HEK293 (cell line): Measurements from ENCODE around the gene TALDO1.

Experiments used
- CTCF ChIA-PET: fragments of 350-600 bp; formaldehyde crosslinking; extraction: SDS; loops from one replicate; lab custom pipeline; 2021; ENCODE audit warnings: antibody characterized with exemption; lab: Yijun Ruan, JAX
- POLR2A ChIA-PET: fragments of 300-600 bp; formaldehyde crosslinking; extraction: SDS; loops from one replicate; lab custom pipeline; 2020; ENCODE audit warnings: antibody characterized with exemption, inconsistent platforms; lab: Yijun Ruan, JAX
- H3K27ac ChIP-seq: fragments of 200-500 bp; sonication (Bioruptor generic); 2 replicates; pipeline ENCODE4 v1.5.1; 2014; ENCODE audit warnings: low read depth, low read length, control low read depth, inconsistent platforms; ENCODE audit errors: extremely low read depth
- H3K36me3 ChIP-seq, 2 experiments: fragments of 200-500 bp in 1 of 2; sonication (Bioruptor generic) in 1 of 2; 1 replicate in 1 of 2; 2 replicates in 1 of 2; pipeline ENCODE4 v1.5.1; 2014 to 2017; ENCODE audit warnings: inconsistent platforms in 2 of 2, low read length in 2 of 2; ENCODE audit not compliant: control insufficient read depth in 2 of 2, insufficient read depth in 1 of 2
- H3K4me1 ChIP-seq: fragments of 200-500 bp; sonication (Bioruptor generic); 2 replicates; pipeline ENCODE4 v1.5.1; 2014; ENCODE audit warnings: mild to moderate bottlenecking, low read length, inconsistent platforms; ENCODE audit not compliant: control insufficient read depth, insufficient read depth
- H3K4me3 ChIP-seq: 2 replicates; pipeline ENCODE4 v1.5.1; 2011; ENCODE audit warnings: low read depth, mild to moderate bottlenecking, control low read depth, low read length, moderate library complexity
- H3K9me3 ChIP-seq: fragments of 200-500 bp; sonication (Bioruptor generic); 2 replicates; pipeline ENCODE4 v1.5.1; 2014; ENCODE audit warnings: low read depth, low read length, inconsistent platforms; ENCODE audit not compliant: control insufficient read depth, insufficient read depth
- BCL11B ChIP-seq: fragments of 450-650 bp; formaldehyde crosslinking; IDR thresholded peaks from 2 replicates; pipeline ENCODE4 v1.5.1; 2016; ENCODE audit warnings: low read depth, missing biosample characterization, missing genetic modification characterization
- FEZF1 ChIP-seq: fragments of 450-650 bp; formaldehyde crosslinking; IDR thresholded peaks from 2 replicates; pipeline ENCODE4 v1.5.1; 2016; ENCODE audit warnings: missing biosample characterization, missing genetic modification characterization
- HOXD13 ChIP-seq: sonication (generic); formaldehyde crosslinking; IDR thresholded peaks from 2 replicates; pipeline ENCODE4 v1.8.0; 2022; ENCODE audit warnings: missing genetic modification reagents, borderline replicate concordance
- KLF10 ChIP-seq: fragments of 450-650 bp; IDR thresholded peaks from 2 replicates; pipeline ENCODE4 v1.5.1; 2018; ENCODE audit warnings: missing biosample characterization, mild to moderate bottlenecking, missing genetic modification characterization
- OSR2 ChIP-seq: fragments of 450-650 bp; formaldehyde crosslinking; IDR thresholded peaks from 2 replicates; pipeline ENCODE4 v1.5.1; 2016; ENCODE audit warnings: missing biosample characterization, missing genetic modification characterization
- SETDB1 ChIP-seq: IDR thresholded peaks from one replicate; pipeline ENCODE4 v1.6.1; 2017; ENCODE audit warnings: mild to moderate bottlenecking, low read length, moderate library complexity, mixed read lengths; ENCODE audit not compliant: insufficient read length
- TRIM28 ChIP-seq: IDR thresholded peaks from 2 replicates; pipeline ENCODE4 v1.6.1; 2011; ENCODE audit warnings: low read length, control low read depth, borderline replicate concordance
- WT1 ChIP-seq: fragments of 450-650 bp; formaldehyde crosslinking; IDR thresholded peaks from 2 replicates; pipeline ENCODE4 v1.5.1; 2016; ENCODE audit warnings: missing biosample characterization, missing genetic modification characterization
- ZBTB20 ChIP-seq: fragments of 450-650 bp; formaldehyde crosslinking; IDR thresholded peaks from 2 replicates; pipeline ENCODE4 v1.5.1; 2016; ENCODE audit warnings: missing biosample characterization, missing genetic modification characterization
- ZIC2 ChIP-seq: fragments of 450-650 bp; formaldehyde crosslinking; IDR thresholded peaks from 2 replicates; pipeline ENCODE4 v1.5.1; 2016; ENCODE audit warnings: missing biosample characterization, missing genetic modification characterization
- ZNF114 ChIP-seq: fragments of 450-650 bp; formaldehyde crosslinking; IDR thresholded peaks from 2 replicates; pipeline ENCODE4 v1.5.0; 2017; ENCODE audit warnings: missing biosample characterization, missing genetic modification characterization
- ZNF132 ChIP-seq: fragments of 450-650 bp; formaldehyde crosslinking; IDR thresholded peaks from 2 replicates; pipeline ENCODE4 v1.5.1; 2017; ENCODE audit warnings: missing biosample characterization, missing genetic modification characterization, borderline replicate concordance
- ZNF175 ChIP-seq: fragments of 450-650 bp; formaldehyde crosslinking; IDR thresholded peaks from 2 replicates; pipeline ENCODE4 v1.5.1; 2016; ENCODE audit warnings: missing biosample characterization, missing genetic modification characterization
- ZNF18 ChIP-seq: fragments of 450-650 bp; formaldehyde crosslinking; IDR thresholded peaks from 2 replicates; pipeline ENCODE4 v1.5.1; 2016; ENCODE audit warnings: missing biosample characterization, missing genetic modification characterization
- ZNF223 ChIP-seq: fragments of 450-650 bp; formaldehyde crosslinking; IDR thresholded peaks from 2 replicates; pipeline ENCODE4 v1.5.1; 2016; ENCODE audit warnings: missing biosample characterization, missing genetic modification characterization
- ZNF292 ChIP-seq: fragments of 450-650 bp; formaldehyde crosslinking; IDR thresholded peaks from 2 replicates; pipeline ENCODE4 v1.5.1; 2016; ENCODE audit warnings: low read depth, missing biosample characterization, missing genetic modification characterization, borderline replicate concordance
- ZNF341 ChIP-seq: fragments of 450-650 bp; formaldehyde crosslinking; IDR thresholded peaks from 2 replicates; pipeline ENCODE4; 2016; ENCODE audit warnings: low read depth, missing biosample characterization, missing genetic modification characterization
- ZNF404 ChIP-seq: fragments of 450-650 bp; formaldehyde crosslinking; IDR thresholded peaks from 2 replicates; pipeline ENCODE4 v1.5.1; 2017; ENCODE audit warnings: missing biosample characterization, missing genetic modification characterization
- ZNF518A ChIP-seq: fragments of 450-650 bp; formaldehyde crosslinking; conservative IDR thresholded peaks from 2 replicates; pipeline ENCODE4 v1.5.1; 2016; ENCODE audit warnings: low read depth, missing biosample characterization, missing genetic modification characterization
- ZNF530 ChIP-seq: fragments of 450-650 bp; formaldehyde crosslinking; IDR thresholded peaks from 2 replicates; pipeline ENCODE4 v1.5.1; 2016; ENCODE audit warnings: low read depth, missing biosample characterization, missing genetic modification characterization
- ZNF548 ChIP-seq: fragments of 450-650 bp; formaldehyde crosslinking; IDR thresholded peaks from 2 replicates; pipeline ENCODE4 v1.5.1; 2016; ENCODE audit warnings: missing biosample characterization, missing genetic modification characterization
- ZNF670 ChIP-seq: fragments of 450-650 bp; formaldehyde crosslinking; IDR thresholded peaks from 2 replicates; pipeline ENCODE4 v1.5.1; 2016; ENCODE audit warnings: missing biosample characterization, missing genetic modification characterization, low read depth
- ZNF692 ChIP-seq: fragments of 450-650 bp; formaldehyde crosslinking; IDR thresholded peaks from 2 replicates; pipeline ENCODE4 v1.5.1; 2016; ENCODE audit warnings: missing biosample characterization, missing genetic modification characterization
- ZNF830 ChIP-seq: fragments of 450-650 bp; IDR thresholded peaks from 2 replicates; pipeline ENCODE4 v1.5.0; 2018; ENCODE audit warnings: missing biosample characterization, missing genetic modification characterization, low read depth, mild to moderate bottlenecking, moderate library complexity
- TF ChIP-seq, protein P1 (sequence below): fragments of 450-650 bp; formaldehyde crosslinking; conservative IDR thresholded peaks from 2 replicates; pipeline ENCODE4 v1.5.1; 2016; ENCODE audit warnings: low read depth, missing biosample characterization, missing genetic modification characterization

The TALDO1 gene

DNA sequence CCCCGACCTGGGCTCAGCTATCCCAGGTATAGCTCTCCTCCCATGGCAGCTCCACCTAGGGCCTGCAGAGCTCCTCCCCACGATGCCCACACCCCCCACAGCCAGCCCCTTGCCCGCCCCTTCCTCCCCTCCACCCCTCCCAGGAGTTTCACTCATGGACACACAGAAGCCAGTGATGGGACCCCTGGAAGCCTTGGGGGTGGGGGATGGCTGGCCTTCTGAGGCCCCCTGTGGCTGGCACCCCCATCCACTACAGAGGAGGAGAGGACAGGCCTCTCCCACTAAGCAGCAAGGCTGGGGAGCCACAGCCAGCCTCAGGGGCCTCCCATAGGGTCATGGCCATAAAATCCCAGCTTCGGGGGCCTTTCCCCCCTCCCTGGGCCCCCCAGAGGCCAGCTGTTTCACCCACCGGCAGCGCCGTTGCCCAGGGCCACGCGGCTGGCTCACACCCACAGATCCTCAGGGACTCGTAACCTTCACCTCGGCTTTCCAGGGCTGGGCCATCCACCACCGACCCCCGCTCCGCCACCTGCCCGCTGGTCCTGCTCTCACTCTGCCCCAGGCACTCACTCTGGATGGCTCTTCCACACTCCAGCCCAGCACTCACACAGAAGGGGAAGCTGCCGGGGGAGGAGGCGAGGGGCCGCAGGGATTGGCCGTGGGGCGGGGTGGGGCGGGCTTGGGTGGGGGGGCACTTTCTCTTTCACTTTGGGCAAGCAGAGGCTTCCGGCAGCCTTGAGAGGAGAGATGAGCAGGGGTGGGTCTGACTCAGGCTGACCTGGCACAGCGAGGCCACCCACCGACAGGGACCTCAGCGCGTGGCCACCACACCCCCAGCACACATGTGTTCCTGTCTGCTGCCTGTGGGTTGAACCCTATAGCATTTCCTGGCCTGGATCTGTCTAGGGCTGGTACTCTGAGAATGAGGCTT lies 48.6 kb downstream of the TALDO1 start:
- Histone ChIP-seq H3K36me3 (peaks cover 0 to 54% of the 10 kb centered on the region in 2 experiments; a peak in 1 of 3 replicates), H3K27ac (peak overlapping the region; percentile 31; the same call in 1 of the 2 replicates), H3K4me1 (peaks cover 6% of the 10 kb centered on the region), H3K4me3 (peak overlapping the region; percentile 8), H3K9me3 (no peaks in the 10 kb centered on the region)
- ChIA-PET POLR2A (interaction anchor here (0.5 to 1.8 kb wide), 11 partner anchors 14 to 260 kb away, joined by 3 to 10 read pairs (median 4); partner anchors contain the start of genes HRAS, PNPLA2, RPLP2 and TSPAN4), CTCF (interaction anchor here (0.6 to 0.9 kb wide), 3 partner anchors 12 to 68 kb away, joined by 3 to 4 read pairs (median 3); no protein-coding TSS in a partner anchor)
- TF ChIP-seq SETDB1: no peak
- TF ChIP-seq ZBTB20: peak; percentile 46; the same call in 1 of the 2 replicates
- TF ChIP-seq ZNF223 (tag by site-specific recombination): no peak
- TF ChIP-seq TRIM28: no peak
- peak; percentile 28; the same call in 1 of the 2 replicates for TF ChIP-seq ZNF18 (tag by site-specific recombination)
- no peak for TF ChIP-seq WT1 (tag by site-specific recombination)
- no peak for TF ChIP-seq BCL11B (tag by site-specific recombination)
- no peak for TF ChIP-seq ZNF292
- no peak for TF ChIP-seq ZNF670 (tag by site-specific recombination)
- TF ChIP-seq ZNF404 (tag by site-specific recombination): no peak
- no peak for TF ChIP-seq HOXD13 (CRISPR knock-in tag)
- TF ChIP-seq KLF10 (tag by site-specific recombination): peak; percentile 17; the same call in 1 of the 2 replicates
- TF ChIP-seq FEZF1: no peak
- TF ChIP-seq ZNF175: no peak
- no peak for TF ChIP-seq ZNF548 (tag by site-specific recombination)
- TF ChIP-seq ZNF692 (tag by site-specific recombination): no peak
- TF ChIP-seq ZNF114 (tag by site-specific recombination): no peak
- TF ChIP-seq ZIC2 (tag by site-specific recombination): peak; percentile 78
- TF ChIP-seq ZNF518A: no peak
- peak; percentile 93 for TF ChIP-seq ZNF341
- TF ChIP-seq OSR2 (tag by site-specific recombination): peak; percentile 24; the same call in 1 of the 2 replicates
- no peak for TF ChIP-seq ZNF830 (tag by site-specific recombination)
- no peak for TF ChIP-seq ZNF132 (tag by site-specific recombination)
- TF ChIP-seq, protein P1, sequence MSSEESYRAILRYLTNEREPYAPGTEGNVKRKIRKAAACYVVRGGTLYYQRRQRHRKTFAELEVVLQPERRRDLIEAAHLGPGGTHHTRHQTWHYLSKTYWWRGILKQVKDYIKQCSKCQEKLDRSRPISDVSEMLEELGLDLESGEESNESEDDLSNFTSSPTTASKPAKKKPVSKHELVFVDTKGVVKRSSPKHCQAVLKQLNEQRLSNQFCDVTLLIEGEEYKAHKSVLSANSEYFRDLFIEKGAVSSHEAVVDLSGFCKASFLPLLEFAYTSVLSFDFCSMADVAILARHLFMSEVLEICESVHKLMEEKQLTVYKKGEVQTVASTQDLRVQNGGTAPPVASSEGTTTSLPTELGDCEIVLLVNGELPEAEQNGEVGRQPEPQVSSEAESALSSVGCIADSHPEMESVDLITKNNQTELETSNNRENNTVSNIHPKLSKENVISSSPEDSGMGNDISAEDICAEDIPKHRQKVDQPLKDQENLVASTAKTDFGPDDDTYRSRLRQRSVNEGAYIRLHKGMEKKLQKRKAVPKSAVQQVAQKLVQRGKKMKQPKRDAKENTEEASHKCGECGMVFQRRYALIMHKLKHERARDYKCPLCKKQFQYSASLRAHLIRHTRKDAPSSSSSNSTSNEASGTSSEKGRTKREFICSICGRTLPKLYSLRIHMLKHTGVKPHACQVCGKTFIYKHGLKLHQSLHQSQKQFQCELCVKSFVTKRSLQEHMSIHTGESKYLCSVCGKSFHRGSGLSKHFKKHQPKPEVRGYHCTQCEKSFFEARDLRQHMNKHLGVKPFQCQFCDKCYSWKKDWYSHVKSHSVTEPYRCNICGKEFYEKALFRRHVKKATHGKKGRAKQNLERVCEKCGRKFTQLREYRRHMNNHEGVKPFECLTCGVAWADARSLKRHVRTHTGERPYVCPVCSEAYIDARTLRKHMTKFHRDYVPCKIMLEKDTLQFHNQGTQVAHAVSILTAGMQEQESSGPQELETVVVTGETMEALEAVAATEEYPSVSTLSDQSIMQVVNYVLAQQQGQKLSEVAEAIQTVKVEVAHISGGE (tag by site-specific recombination): no peak
- no peak for TF ChIP-seq ZNF530 (tag by site-specific recombination)
